SK-N-MC (cell line): ENCODE data around the gene NISCH.

ENCODE experiments used
- EZH2 ChIP-seq: fragments of 200-600 bp; sonication (generic); IDR thresholded peaks from one replicate; pipeline ENCODE4 v1.6.1; 2017; ENCODE audit warnings: antibody characterized with exemption
- FOXP2 ChIP-seq: optimal IDR thresholded peaks from 2 replicates; pipeline ENCODE3; 2011; ENCODE audit warnings: mild to moderate bottlenecking, moderate library complexity; ENCODE audit not compliant: insufficient read depth; ENCODE audit errors: extremely low read length, control extremely low read depth
- POLR2AphosphoS5 ChIP-seq: IDR thresholded peaks from 2 replicates; pipeline ENCODE4 v1.6.1; 2012; ENCODE audit warnings: mild to moderate bottlenecking, low read depth, low read length, borderline replicate concordance

DNA sequence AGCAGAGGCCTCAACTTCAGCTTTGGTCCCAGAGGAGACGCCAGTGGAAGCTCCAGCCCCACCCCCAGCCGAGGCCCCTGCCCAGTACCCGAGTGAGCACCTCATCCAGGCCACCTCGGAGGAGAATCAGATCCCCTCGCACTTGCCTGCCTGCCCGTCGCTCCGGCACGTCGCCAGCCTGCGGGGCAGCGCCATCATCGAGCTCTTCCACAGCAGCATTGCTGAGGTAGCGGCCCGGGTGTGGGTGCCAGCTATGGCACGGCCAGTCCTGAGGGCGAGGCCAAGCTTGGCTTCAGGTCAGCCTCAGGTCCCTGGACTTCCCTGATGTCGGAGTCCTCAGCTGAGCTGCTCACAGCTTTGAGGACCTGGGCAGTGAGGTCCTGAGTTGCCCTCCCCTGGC is 34.0 kb downstream of the NISCH start:
- TF ChIP-seq POLR2AphosphoS5 = no peak
- no peak for TF ChIP-seq EZH2
- TF ChIP-seq FOXP2 = no peak
